Measurements from ENCODE around the gene PTBP1. TPM values are rescaled to one million over a fixed set of nuclear protein-coding genes. Genes with fewer than 3 reads are reported as not detected.
A peak's percentile ranks its signal among the peaks of the same experiment; 100 is the strongest.
"Not testable (repeated sequence)": the region's sequence is repeated elsewhere in the genome, so short reads cannot be mapped to it uniquely, and the experiment has no call there.

The PTBP1 gene
- total RNA-seq, 1 experiment from 2014 or later, result 712 TPM

DNA sequence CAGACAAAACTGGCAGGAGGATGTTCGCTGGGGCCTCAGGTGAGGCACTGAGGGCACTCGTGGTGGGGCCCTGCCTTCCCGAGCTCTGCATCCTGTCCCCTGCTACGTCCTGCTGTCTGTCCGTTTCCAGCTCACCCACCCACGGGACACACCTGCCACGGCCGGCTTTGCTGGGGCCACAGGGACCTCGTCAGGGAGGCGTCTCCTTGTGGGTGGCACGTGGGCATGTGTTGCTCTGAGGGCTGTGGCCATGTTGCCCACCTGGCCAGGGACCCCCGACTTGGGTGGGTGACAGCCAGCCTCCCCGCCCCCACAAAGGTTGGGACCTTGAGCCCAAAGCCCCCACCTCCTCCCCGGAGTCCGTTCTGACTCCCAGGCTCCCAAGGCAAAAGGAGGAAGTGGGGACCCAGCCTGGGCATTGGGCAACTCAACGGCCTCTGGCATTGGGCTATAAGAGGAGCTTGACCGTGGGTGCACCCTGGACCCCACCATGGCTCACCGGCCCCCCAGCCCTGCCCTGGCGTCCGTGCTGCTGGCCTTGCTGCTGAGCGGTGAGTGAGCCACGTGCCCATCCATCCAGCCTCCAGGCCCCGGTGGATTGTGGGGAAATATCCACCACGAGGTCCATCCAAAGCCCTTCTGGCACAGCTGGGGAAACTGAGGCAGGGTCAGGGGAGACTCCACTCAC lies 43.4 kb downstream of the PTBP1 start, which contains the start of gene PRTN3:
TSS of gene PRTN3 (plus strand) at position 481 of the 688 bp plus-strand sequence. CDS start at position 491, 10 bp downstream.
- Histone ChIP-seq H2BK120ac (ENCODE audit: low read depth, low read length, poor library complexity, severe bottlenecking) (no peak within 1 kb of the TSS), H3K18ac (ENCODE audit: insufficient read length, low read depth, low read length) (no peak within 1 kb of the TSS), H3K23me2 (ENCODE audit: insufficient read length, low read depth, low read length, poor library complexity, severe bottlenecking) (peaks cover 2% of the 10 kb centered on the region), H3K14ac (ENCODE audit: insufficient read depth, low read length) (no peak within 1 kb of the TSS), H3K9me3 (ENCODE audit: control insufficient read depth, low read depth, low read length) (no peaks in the 10 kb centered on the region), H4K20me1 (ENCODE audit: control insufficient read depth, insufficient read depth, insufficient read length) (no peaks in the 10 kb centered on the region), H3K79me1 (ENCODE audit: insufficient read depth, low read depth, low read length, poor library complexity, severe bottlenecking) (no peaks in the 10 kb centered on the region), H3K9ac (ENCODE audit: extremely low read depth, insufficient read length, low read length) (no peak within 1 kb of the TSS), H4K5ac (ENCODE audit: insufficient read length, low read depth, low read length) (no peak within 1 kb of the TSS), H2BK5ac (ENCODE audit: insufficient read length, low read length) (no peak within 1 kb of the TSS), H3K4me2 (ENCODE audit: insufficient read depth, insufficient read length, low read length) (no peak within 1 kb of the TSS), H3K4me1 (ENCODE audit: insufficient read depth, low read length) (no peaks in the 10 kb centered on the region), H3K79me2 (ENCODE audit: insufficient read depth, low read length) (no peaks in the 10 kb centered on the region), H2AFZ (ENCODE audit: low read length) (no peak within 1 kb of the TSS), H2BK12ac (ENCODE audit: insufficient read length, low read depth, low read length) (no peak within 1 kb of the TSS), H4K8ac (replicated peaks; ENCODE audit: insufficient read length, low read depth, low read length) (no peak within 1 kb of the TSS), H2BK15ac (ENCODE audit: low read depth, low read length) (no peak within 1 kb of the TSS), H2BK20ac (ENCODE audit: low read depth, low read length, poor library complexity, severe bottlenecking) (no peak within 1 kb of the TSS), H3T11ph (ENCODE audit: low read length) (no peak within 1 kb of the TSS), H3K4ac (ENCODE audit: low read depth, low read length) (no peak within 1 kb of the TSS), H3K56ac (ENCODE audit: insufficient read length, low read depth, low read length) (no peak within 1 kb of the TSS), H3K27me3 (ENCODE audit: insufficient read depth, low read length) (peaks cover 3% of the 10 kb centered on the region; the same call in 1 of the 2 replicates), H3K27ac (ENCODE audit: insufficient read length, low read depth, low read length) (no peak within 1 kb of the TSS), H4K91ac (ENCODE audit: insufficient read length, low read depth, low read length) (no peak within 1 kb of the TSS), H3K23ac (ENCODE audit: insufficient read length, low read depth, low read length) (no peak within 1 kb of the TSS), H2AK5ac (ENCODE audit: insufficient read length, low read length) (no peak within 1 kb of the TSS)
- WGBS (ENCODE audit: extremely low coverage, insufficient read length, low lambda C conversion rate), result no CpG with 5 or more reads among the region's 24 CpGs
- DNase-seq, result no peak
- Mint-ChIP-seq H3K4me3 (no peak within 1 kb of the TSS; a peak in 1 of 5 replicates), H3K36me3 (ENCODE audit: insufficient read depth in 1 of 3, low read depth in 3 of 3) (no peaks in the 10 kb centered on the region; a peak in 1 of 7 replicates), H3K27ac (no peak within 1 kb of the TSS; a peak in 1 of 7 replicates), H3K27me3 (ENCODE audit: low read depth) (peaks cover 47% of the 10 kb centered on the region), H3K4me1 (peaks cover under 1 to 5% of the 10 kb centered on the region in 2 experiments; a peak in 2 of 4 replicates), H3K9me3 (peaks cover 0 to 4% of the 10 kb centered on the region in 2 experiments; a peak in 3 of 5 replicates)
- TF ChIP-seq CTCF (conservative IDR thresholded peaks at IDR 0.05), result no peak

DNA sequence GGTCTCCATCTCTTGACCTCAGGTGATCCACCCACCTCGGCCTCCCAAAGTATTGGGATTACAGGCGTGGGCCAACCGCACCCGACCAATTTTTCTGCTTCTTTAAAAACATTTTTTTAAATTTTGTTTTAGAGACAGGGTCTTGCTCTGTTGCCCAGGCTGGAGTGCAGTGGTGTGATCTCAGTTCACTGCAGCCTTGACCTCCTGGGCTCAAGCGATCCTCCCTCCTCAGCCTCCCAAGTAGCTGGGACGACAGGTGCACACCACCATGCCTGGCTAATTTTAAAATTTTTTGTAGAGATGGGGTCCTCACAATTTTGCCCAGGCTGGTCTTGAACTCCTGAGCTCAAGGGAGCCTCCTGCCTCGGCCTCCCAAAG lies 45.5 kb downstream of the PTBP1 start:
- peak overlapping the region in 1 of 2 experiments; percentile 73; a peak in 3 of 5 replicates for H3K4me3 Mint-ChIP-seq
- not testable (repeated sequence) for H3K9ac ChIP-seq (ENCODE audit: extremely low read depth, insufficient read length, low read length)

More for the DNA sequence above, 45.5 kb downstream of the PTBP1 start:
- not testable (repeated sequence) for H2BK20ac ChIP-seq (ENCODE audit: low read depth, low read length, poor library complexity, severe bottlenecking); H3K23me2 ChIP-seq (ENCODE audit: insufficient read length, low read depth, low read length, poor library complexity, severe bottlenecking); H2BK5ac ChIP-seq (ENCODE audit: insufficient read length, low read length); H3K9me3 ChIP-seq (ENCODE audit: control insufficient read depth, low read depth, low read length); H3K4ac ChIP-seq (ENCODE audit: low read depth, low read length); H3K27ac Mint-ChIP-seq; H3K9me3 Mint-ChIP-seq; H2BK15ac ChIP-seq (ENCODE audit: low read depth, low read length); H3K14ac ChIP-seq (ENCODE audit: insufficient read depth, low read length); H3K23ac ChIP-seq (ENCODE audit: insufficient read length, low read depth, low read length); H4K8ac ChIP-seq (replicated peaks; ENCODE audit: insufficient read length, low read depth, low read length); H4K91ac ChIP-seq (ENCODE audit: insufficient read length, low read depth, low read length); H3K18ac ChIP-seq (ENCODE audit: insufficient read length, low read depth, low read length); H2BK12ac ChIP-seq (ENCODE audit: insufficient read length, low read depth, low read length); H4K20me1 ChIP-seq (ENCODE audit: control insufficient read depth, insufficient read depth, insufficient read length); H4K5ac ChIP-seq (ENCODE audit: insufficient read length, low read depth, low read length); H2BK120ac ChIP-seq (ENCODE audit: low read depth, low read length, poor library complexity, severe bottlenecking); H3K79me2 ChIP-seq (ENCODE audit: insufficient read depth, low read length); H3K27me3 ChIP-seq (ENCODE audit: insufficient read depth, low read length); H3K56ac ChIP-seq (ENCODE audit: insufficient read length, low read depth, low read length); H3K4me1 ChIP-seq (ENCODE audit: insufficient read depth, low read length); H3K79me1 ChIP-seq (ENCODE audit: insufficient read depth, low read depth, low read length, poor library complexity, severe bottlenecking); H3T11ph ChIP-seq (ENCODE audit: low read length); H2AFZ ChIP-seq (ENCODE audit: low read length); H2AK5ac ChIP-seq (ENCODE audit: insufficient read length, low read length); H3K36me3 Mint-ChIP-seq (ENCODE audit: insufficient read depth in 1 of 3, low read depth in 3 of 3); H3K4me2 ChIP-seq (ENCODE audit: insufficient read depth, insufficient read length, low read length); DNase-seq; H3K27ac ChIP-seq (ENCODE audit: insufficient read length, low read depth, low read length)
- Mint-ChIP-seq H3K27me3 (ENCODE audit: low read depth) (peaks cover 52% of the 10 kb centered on the region), H3K4me1 (peaks cover 2 to 11% of the 10 kb centered on the region in 2 experiments; a peak in 2 of 4 replicates)
- no CpG with 5 or more reads among the region's 7 CpGs for WGBS (ENCODE audit: extremely low coverage, insufficient read length, low lambda C conversion rate)

All from H9 (cell line).